DND-41 (cell line): ENCODE measurements around the gene ZFTA.

Source experiments
- ATAC-seq: fragments of 200-7000 bp; cut with Tn5 transposase; 3 replicates; pipeline ENCODE4 v1.9.1; 2021; ENCODE audit warnings: low read depth; ENCODE audit not compliant: insufficient read depth
- DNase-seq: peaks from one replicate; pipeline ENCODE4 v3.0.0-alpha.2; 2020
- H2AFZ ChIP-seq: 2 replicates; pipeline ENCODE4 v1.6.0; 2012; ENCODE audit warnings: low read depth, low read length
- H3K27ac ChIP-seq: 2 replicates; pipeline ENCODE4 v1.5.1; 2012; ENCODE audit warnings: low read length, inconsistent platforms
- H3K27me3 ChIP-seq: fragments of 200-600 bp; sonication (generic); 2 replicates; pipeline ENCODE4 v1.6.0; 2012; ENCODE audit warnings: low read length, mild to moderate bottlenecking, inconsistent platforms; ENCODE audit not compliant: insufficient read depth, poor library complexity
- H3K36me3 ChIP-seq: 2 replicates; pipeline ENCODE4 v1.5.1; 2012; ENCODE audit warnings: low read length, inconsistent platforms; ENCODE audit not compliant: insufficient read depth
- H3K4me1 ChIP-seq: 2 replicates; pipeline ENCODE4 v1.5.1; 2012; ENCODE audit warnings: mild to moderate bottlenecking, low read length; ENCODE audit not compliant: insufficient read depth
- H3K4me2 ChIP-seq: 2 replicates; pipeline ENCODE4 v1.6.0; 2012; ENCODE audit warnings: mild to moderate bottlenecking, moderate library complexity, low read length, inconsistent platforms; ENCODE audit not compliant: insufficient read depth
- H3K4me3 ChIP-seq, 2 experiments: fragments of 200-600 bp in 1 of 2; shearing (Covaris generic) in 1 of 2; 2 replicates each; pipeline ENCODE4 v1.5.1; 2012 to 2016; ENCODE audit warnings: inconsistent platforms in 2 of 2, low read length in 2 of 2, mild to moderate bottlenecking in 2 of 2, low read depth in 1 of 2, moderate library complexity in 1 of 2
- H3K79me2 ChIP-seq: 2 replicates; pipeline ENCODE4 v1.6.0; 2012; ENCODE audit warnings: low read length, inconsistent platforms; ENCODE audit not compliant: insufficient read depth
- H3K9ac ChIP-seq: 2 replicates; pipeline ENCODE4 v1.6.0; 2012; ENCODE audit warnings: low read depth, mild to moderate bottlenecking, inconsistent platforms, low read length, moderate library complexity
- H3K9me3 ChIP-seq: 2 replicates; pipeline ENCODE4 v1.5.1; 2012; ENCODE audit warnings: low read length, moderate library complexity, mild to moderate bottlenecking, inconsistent platforms; ENCODE audit not compliant: insufficient read depth, severe bottlenecking
- H4K20me1 ChIP-seq: 2 replicates; pipeline ENCODE4 v1.6.0; 2012; ENCODE audit warnings: low read length; ENCODE audit not compliant: insufficient read depth
- CTCF ChIP-seq: IDR thresholded peaks from 2 replicates; pipeline ENCODE4 v1.5.1; 2012; ENCODE audit warnings: borderline replicate concordance, low read length, moderate library complexity, mild to moderate bottlenecking; ENCODE audit not compliant: poor library complexity, severe bottlenecking; ENCODE audit errors: extremely low read depth
- EZH2 ChIP-seq: IDR thresholded peaks from 3 replicates; pipeline ENCODE4 v1.6.1; 2012; ENCODE audit warnings: borderline replicate concordance, low read depth, mild to moderate bottlenecking, moderate library complexity, low read length, inconsistent platforms; ENCODE audit not compliant: severe bottlenecking

Gene ZFTA

GRCh38 chr11:63804259-63804658 is 35.7 kb upstream of the ZFTA start:
- Histone ChIP-seq H3K4me2 (no peak overlapping the region), H2AFZ (no peak overlapping the region), H3K9ac (no peak overlapping the region), H4K20me1 (no peaks in the 10 kb centered on the region), H3K27me3 (no peaks in the 10 kb centered on the region), H3K36me3 (no peaks in the 10 kb centered on the region), H3K4me1 (no peaks in the 10 kb centered on the region), H3K79me2 (no peaks in the 10 kb centered on the region), H3K4me3 (no peak overlapping the region), H3K9me3 (no peaks in the 10 kb centered on the region), H3K27ac (no peak overlapping the region)
- ATAC-seq, result no peak
- TF ChIP-seq EZH2 (no peak), CTCF (no peak)
- no peak for DNase-seq

GRCh38 chr11:63802637-63803414 is 34.3 kb upstream of the ZFTA start:
- H3K4me3 ChIP-seq, result no peak overlapping the region
- no peaks in the 10 kb centered on the region for H3K9me3 ChIP-seq
- TF ChIP-seq CTCF, result no peak
- no peak for TF ChIP-seq EZH2
- no peaks in the 10 kb centered on the region for H3K27me3 ChIP-seq
- no peaks in the 10 kb centered on the region for H3K36me3 ChIP-seq
- H3K4me1 ChIP-seq, result no peaks in the 10 kb centered on the region
- H2AFZ ChIP-seq, result no peak overlapping the region
- H3K79me2 ChIP-seq, result no peaks in the 10 kb centered on the region
- no peak for DNase-seq
- no peak overlapping the region for H3K9ac ChIP-seq
- H4K20me1 ChIP-seq, result no peaks in the 10 kb centered on the region
- no peak overlapping the region for H3K4me2 ChIP-seq
- no peak for ATAC-seq
- no peak overlapping the region for H3K27ac ChIP-seq

GRCh38 chr11:63800921-63801320 is 32.3 kb upstream of the ZFTA start:
- no peaks in the 10 kb centered on the region for H3K9me3 ChIP-seq
- H3K9ac ChIP-seq, result no peak overlapping the region
- no peak overlapping the region for H3K27ac ChIP-seq
- no peak for TF ChIP-seq CTCF
- TF ChIP-seq EZH2, result no peak
- no peaks in the 10 kb centered on the region for H4K20me1 ChIP-seq
- no peak for DNase-seq
- H3K4me3 ChIP-seq, result no peak overlapping the region
- H2AFZ ChIP-seq, result no peak overlapping the region
- H3K79me2 ChIP-seq, result no peaks in the 10 kb centered on the region
- no peaks in the 10 kb centered on the region for H3K36me3 ChIP-seq
- no peak for ATAC-seq
- no peaks in the 10 kb centered on the region for H3K4me1 ChIP-seq
- H3K4me2 ChIP-seq, result no peak overlapping the region
- no peaks in the 10 kb centered on the region for H3K27me3 ChIP-seq
